Fibroblast of villous mesenchyme (primary cell): ENCODE measurements around the gene MRPS11. TPM values are rescaled to one million over a fixed set of nuclear protein-coding genes. Genes with fewer than 3 reads are reported as not detected.
A peak's percentile ranks its signal among the peaks of the same experiment; 100 is the strongest.
"Not testable (repeated sequence)": the region's sequence is repeated elsewhere in the genome, so short reads cannot be mapped to it uniquely, and the experiment has no call there.

Experiments
- DNase-seq: peaks from one replicate; pipeline ENCODE4 v3.0.0-alpha.2; 2010; ENCODE audit warnings: low read depth
- H3K4me3 ChIP-seq: 2 replicates; pipeline ENCODE4 v1.5.1; 2011; ENCODE audit warnings: low read depth, mild to moderate bottlenecking, low read length
- total RNA-seq: library from RNA; depleted of rRNA; stranded (reverse); fragments of >200 nt; gene quantifications from 2 replicates; pipeline ENCODE4 v1.2.3, GENCODE V29; 2012
- TF ChIP-seq, protein P1 (sequence below): IDR thresholded peaks from 2 replicates; pipeline ENCODE4 v1.5.1; 2012; ENCODE audit warnings: low read depth, mild to moderate bottlenecking, low read length; ENCODE audit not compliant: insufficient read depth

MRPS11 gene
- total RNA-seq, 1 donor = 22.0 TPM

GRCh38 chr15:88513195-88513594 lies 45.7 kb downstream of the MRPS11 start:
- peak; percentile 76 for DNase-seq
- TF ChIP-seq, protein P1, sequence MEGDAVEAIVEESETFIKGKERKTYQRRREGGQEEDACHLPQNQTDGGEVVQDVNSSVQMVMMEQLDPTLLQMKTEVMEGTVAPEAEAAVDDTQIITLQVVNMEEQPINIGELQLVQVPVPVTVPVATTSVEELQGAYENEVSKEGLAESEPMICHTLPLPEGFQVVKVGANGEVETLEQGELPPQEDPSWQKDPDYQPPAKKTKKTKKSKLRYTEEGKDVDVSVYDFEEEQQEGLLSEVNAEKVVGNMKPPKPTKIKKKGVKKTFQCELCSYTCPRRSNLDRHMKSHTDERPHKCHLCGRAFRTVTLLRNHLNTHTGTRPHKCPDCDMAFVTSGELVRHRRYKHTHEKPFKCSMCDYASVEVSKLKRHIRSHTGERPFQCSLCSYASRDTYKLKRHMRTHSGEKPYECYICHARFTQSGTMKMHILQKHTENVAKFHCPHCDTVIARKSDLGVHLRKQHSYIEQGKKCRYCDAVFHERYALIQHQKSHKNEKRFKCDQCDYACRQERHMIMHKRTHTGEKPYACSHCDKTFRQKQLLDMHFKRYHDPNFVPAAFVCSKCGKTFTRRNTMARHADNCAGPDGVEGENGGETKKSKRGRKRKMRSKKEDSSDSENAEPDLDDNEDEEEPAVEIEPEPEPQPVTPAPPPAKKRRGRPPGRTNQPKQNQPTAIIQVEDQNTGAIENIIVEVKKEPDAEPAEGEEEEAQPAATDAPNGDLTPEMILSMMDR = no peak
- H3K4me3 ChIP-seq = no peak overlapping the region

GRCh38 chr15:88518903-88519302 lies 51.4 kb downstream of the MRPS11 start:
- no peak overlapping the region for H3K4me3 ChIP-seq
- TF ChIP-seq, protein P1 = no peak
- DNase-seq = no peak

DNA sequence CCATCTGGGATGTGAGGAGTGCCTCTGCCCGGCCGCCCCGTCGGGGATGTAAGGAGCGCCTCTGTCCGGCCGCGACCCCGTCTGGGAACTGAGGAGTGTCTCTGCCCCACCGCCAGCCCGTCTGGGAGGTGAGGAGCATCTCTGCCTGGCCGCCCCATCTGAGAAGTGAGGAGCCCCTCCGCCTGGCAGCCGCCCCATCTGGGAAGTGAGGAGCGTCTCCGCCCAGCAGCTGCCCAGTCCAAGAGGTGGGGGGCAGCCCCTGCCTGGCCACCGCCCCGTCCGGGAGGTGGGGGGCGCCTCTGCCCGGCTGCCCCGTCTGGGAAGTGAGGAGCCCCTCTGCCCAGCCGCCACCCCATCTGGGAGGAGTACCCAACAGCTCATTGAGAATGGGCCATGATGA lies 56.6 kb downstream of the MRPS11 start:
- H3K4me3 ChIP-seq, DNase-seq: not testable (repeated sequence)

DNA sequence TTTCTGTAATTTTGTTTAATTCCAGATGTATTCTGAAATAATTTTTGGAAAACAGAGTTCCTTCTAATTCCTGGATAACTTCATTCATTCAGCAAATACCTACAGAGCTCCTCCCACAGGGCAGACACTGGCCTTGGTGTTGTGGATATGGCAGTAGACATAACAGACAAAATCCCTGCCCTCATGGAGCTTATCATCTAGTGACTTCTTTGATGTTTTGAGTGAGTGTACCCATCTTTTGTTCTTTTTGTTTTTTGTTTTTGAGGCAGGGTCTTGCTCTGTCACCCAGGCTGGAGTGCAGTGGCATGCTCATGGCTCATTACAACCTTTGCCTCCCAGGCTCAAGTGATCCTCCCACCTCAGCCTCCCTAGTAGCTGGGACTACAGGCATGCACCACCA lies 57.9 kb downstream of the MRPS11 start:
- TF ChIP-seq, protein P1 = no peak
- DNase-seq = no peak
- H3K4me3 ChIP-seq = no peak overlapping the region

GRCh38 chr15:88526247-88526879 lies 58.9 kb downstream of the MRPS11 start:
- H3K4me3 ChIP-seq = no peak overlapping the region
- DNase-seq = no peak
- TF ChIP-seq, protein P1 = no peak

DNA sequence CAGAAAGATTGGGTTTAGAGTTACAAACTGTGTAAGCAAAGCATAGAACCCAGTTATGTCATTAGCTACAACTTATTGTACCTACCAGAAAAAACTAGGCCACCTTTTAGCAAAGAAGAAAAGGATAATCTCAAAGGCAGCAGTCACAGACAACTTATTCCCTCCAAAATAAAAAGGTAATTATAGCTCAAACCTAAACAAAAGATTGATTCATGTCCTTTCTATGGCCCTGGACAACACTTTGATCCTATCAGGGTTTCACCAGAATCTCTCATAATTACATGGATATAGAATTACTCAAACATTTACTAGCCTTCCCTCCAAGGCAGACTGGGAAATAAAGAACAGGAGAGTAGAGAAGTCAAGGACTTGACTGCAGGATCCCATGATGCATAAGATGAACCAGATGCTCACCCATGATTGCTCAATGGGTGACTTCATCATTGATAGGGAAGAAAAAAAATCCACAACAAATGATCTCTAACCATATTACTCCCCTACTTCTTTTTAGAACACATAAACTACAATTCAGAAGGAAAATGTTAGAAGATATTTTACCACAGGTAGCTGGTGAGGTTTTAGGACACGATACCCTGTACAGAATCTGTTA lies 61.6 kb downstream of the MRPS11 start:
- TF ChIP-seq, protein P1 = no peak
- peak; percentile 87 for DNase-seq
- no peak overlapping the region for H3K4me3 ChIP-seq

Other genes starting within 250 kb of the MRPS11 start
- 0.32 TPM in 1 of 2 replicates, not detected in the other for gene NTRK3, start 211.0 kb upstream of the MRPS11 start, total RNA-seq
- gene MRPL46, start 320 bp upstream of the MRPS11 start, total RNA-seq = 11.6 and 18.6 TPM in 2 replicates
- gene DET1, start 79.0 kb downstream of the MRPS11 start, total RNA-seq = 6.4 and 7.8 TPM in 2 replicates
- gene AEN, start 153.6 kb downstream of the MRPS11 start, total RNA-seq = 64.7 and 81.6 TPM in 2 replicates
- 1.3 and 3.0 TPM in 2 replicates for gene ISG20, start 171.3 kb downstream of the MRPS11 start, total RNA-seq